Activated CD8-positive, alpha-beta memory T cell treated with anti-CD3 and anti-CD28 coated beads, Interleukin-2, amount 50 U/mL, for 48 hours (primary cell): ENCODE measurements around the gene NF1.
"Not testable (repeated sequence)": the region's sequence is repeated elsewhere in the genome, so short reads cannot be mapped to it uniquely, and the experiment has no call there.

ENCODE experiments used
- DNase-seq: peaks from one replicate; pipeline ENCODE4 v3.0.0-alpha.2; 2020

NF1 gene

DNA sequence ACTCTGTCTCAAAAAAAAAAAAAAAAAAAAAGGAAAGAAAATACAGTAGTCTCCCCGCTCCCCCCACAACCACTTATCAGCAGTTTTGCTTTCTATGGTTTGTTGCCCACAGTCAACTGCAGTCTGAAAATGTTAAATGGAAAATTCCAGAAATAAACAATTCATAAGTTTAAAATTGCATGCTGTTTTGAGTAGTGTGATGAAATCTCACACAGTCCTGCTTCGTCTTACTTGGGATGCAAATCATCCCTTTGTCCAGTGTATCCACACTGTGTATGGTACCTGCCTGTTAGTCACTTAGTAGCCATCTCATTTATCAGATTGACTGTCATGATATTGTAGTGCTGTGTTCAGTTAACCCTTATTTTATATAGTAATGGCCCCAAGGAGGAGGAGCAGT, 41.5 kb downstream of the NF1 start:
- no peak for DNase-seq

DNA sequence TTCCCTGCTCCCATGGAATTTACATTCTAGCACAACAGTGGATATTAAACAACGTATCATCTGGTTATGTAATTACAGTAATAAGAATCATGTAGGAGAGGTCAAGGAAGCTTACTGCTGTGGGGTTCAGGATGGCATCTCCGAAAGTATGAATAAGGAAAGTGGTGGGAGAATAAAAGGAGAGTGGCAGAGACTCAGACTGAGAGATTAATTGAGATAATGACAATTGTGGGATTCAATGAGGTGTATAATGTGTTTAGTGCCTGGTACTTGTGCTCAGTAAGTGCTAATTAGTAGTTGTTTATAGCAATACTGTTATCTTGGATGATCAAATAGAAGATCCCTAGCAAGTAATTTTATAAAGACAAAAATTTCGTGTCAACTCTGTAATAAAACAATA, 45.3 kb downstream of the NF1 start:
- DNase-seq = no peak

DNA sequence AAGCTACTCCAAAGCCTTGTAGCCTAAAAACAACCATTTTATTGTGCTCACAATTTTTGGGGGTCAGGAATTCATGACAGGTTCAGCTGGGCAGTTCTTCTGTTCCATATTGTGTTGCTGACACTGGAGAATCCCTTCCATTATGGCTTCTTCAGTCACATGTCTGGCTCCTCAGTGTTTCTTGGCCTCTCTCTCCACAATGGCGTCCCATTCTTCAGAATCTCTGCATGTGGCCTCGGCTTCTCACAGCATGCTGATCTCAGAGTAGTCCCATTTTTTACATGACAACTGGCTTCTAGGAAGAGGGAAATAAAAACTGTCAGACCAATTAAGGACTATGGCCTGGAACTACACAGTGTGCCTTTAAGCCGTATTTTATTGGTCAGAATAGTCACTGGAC, 49.7 kb downstream of the NF1 start:
- DNase-seq = no peak

DNA sequence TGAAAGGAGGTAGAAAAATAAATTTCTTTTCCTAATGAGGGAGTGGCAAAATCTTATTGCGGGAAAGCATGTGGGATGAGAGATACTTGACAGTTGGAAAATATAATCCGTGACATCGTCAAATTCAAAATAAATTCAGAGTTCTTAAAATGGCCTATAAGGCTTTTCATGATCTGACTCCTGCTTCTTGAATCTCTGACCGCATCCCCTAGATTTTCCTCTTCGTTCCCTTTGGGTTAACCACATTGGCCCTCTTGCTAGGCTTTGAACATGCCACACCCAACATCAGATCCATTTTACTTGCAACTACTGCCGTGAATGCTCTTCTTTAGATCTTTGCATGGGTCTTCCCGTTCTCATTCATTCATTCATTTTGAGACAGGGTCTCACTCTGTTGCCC, 50.1 kb downstream of the NF1 start:
- no peak for DNase-seq

DNA sequence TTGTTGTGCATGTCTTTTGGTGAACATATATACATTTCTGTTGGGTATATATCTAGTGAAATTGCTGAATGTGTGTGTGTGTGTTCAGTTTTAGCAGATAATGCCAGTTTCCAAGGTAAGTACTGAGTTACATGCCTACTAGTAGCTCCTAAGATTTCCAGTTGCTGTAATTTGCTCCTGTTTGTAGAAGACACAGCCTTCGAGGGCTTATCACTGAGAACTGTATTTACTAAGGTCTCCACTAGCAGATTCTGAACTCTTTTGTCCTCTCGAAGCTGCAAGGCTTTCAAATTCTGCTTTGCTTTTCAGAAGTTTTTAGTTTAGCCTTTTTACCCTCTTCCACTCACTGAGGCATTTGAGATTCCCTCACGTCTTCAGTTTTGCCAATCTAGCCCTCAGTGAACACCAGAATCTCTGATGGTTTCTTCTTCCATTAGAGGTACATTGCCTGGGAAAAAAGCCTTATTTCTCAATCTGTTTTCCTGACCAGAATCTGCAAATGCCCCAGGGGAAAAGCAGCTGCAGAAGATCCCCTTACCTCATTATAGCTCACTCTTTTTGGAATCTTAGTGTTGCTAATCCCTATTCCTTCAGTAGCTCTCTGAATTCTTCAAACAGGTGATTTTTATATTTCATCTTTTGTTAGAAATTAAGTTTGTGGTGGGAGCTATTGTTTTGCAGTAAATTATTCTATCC, 52.9 kb downstream of the NF1 start:
- no peak for DNase-seq

GRCh38 chr17:31148205-31148604, 53.4 kb downstream of the NF1 start:
- no peak for DNase-seq

- DNase-seq = no peak
These were observed 57.5 kb downstream of the NF1 start for GRCh38 chr17:31152271-31152670.

GRCh38 chr17:31155208-31155810, 60.5 kb downstream of the NF1 start:
- DNase-seq = no peak

DNA sequence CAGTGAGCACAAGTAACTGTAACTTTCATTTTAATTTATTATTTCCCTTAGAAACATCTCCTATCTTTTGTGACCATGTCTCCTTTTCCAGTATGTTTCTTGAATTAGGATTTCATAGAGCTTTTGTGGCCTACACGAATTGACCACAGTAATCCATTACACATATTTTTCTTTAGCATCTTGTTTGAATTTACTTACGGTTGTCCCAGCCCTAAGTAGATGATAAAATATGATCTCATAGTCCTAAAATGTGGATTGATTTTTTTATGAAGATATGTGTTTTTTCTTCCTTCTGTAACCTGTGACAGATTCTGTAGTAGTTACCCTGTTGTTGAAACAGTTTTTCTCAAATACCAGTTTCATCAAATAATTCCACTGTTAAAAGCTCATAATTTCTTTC, 61.5 kb downstream of the NF1 start:
- no peak for DNase-seq

GRCh38 chr17:31156864-31157263, 62.1 kb downstream of the NF1 start:
- DNase-seq = not testable (repeated sequence)

- no peak for DNase-seq
These were observed 64.1 kb downstream of the NF1 start for GRCh38 chr17:31158746-31159377.

DNA sequence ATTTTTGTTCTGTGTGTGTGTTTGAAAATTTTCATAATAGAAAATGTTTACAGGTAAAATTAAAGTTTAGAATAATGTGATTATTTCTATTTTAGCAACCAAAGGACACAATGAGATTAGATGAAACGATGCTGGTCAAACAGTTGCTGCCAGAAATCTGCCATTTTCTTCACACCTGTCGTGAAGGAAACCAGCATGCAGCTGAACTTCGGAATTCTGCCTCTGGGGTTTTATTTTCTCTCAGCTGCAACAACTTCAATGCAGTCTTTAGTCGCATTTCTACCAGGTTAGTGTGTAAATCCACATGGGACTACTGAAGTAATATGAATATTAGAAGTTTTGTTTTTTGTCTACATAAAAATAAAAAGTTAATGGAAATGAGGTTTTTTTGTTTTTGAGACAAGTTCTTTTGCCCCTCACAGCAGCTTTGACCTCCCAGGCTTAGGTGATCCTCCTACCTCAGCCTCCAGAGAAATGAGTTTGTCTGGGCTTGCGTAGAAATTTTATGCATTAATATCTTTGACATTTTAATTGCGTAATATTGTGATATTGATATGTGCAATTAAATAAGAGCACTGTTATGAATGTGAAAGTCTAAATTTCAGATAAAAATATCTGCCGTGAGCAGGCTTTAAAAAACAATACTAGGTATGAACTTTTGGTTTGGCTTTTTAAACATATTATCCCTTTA, 68.5 kb downstream of the NF1 start:
- DNase-seq = no peak

- DNase-seq = no peak
These were observed 72.3 kb downstream of the NF1 start for GRCh38 chr17:31167111-31167510.

- no peak for DNase-seq
These were observed 76.9 kb downstream of the NF1 start for GRCh38 chr17:31171701-31172100.

- no peak for DNase-seq
These were observed 77.6 kb downstream of the NF1 start for GRCh38 chr17:31172388-31172787.

DNA sequence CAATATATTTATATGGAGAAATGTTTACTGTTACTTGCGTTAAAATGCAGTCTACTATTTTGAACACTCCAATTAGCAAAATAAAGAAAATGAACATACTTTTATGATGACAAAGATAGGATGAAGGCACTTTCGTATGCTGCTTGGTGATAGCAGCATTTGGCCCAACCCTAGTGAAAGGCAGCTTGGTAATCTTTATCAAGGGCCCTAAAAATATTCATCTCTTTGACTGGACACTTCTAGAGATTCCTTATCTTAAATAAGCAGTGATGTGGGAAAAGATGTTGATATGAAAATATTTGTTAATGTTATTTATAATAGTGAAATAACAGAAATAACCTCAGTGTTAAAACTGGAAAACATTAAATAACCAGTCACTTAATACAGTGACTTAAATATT, 79.4 kb downstream of the NF1 start:
- DNase-seq = no peak

DNA sequence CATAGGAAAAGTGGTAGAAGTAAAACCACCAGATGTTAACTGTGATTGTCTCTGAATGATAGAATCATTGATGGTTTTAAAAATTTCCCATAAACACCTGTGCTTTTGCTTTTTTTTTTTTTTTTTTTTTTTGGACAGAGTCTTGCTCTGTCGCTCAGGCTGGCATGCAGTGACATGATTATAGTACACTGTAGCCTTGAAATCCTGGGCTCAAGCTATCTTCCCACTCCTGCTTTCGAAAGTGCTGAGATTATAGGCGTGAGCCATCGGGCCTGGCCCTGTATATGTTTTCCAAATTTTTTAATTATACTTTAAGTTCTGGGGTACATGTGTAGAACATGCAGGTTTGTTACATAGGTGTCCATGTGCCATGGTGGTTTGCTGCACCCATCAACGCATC, 80.5 kb downstream of the NF1 start:
- DNase-seq = no peak

DNA sequence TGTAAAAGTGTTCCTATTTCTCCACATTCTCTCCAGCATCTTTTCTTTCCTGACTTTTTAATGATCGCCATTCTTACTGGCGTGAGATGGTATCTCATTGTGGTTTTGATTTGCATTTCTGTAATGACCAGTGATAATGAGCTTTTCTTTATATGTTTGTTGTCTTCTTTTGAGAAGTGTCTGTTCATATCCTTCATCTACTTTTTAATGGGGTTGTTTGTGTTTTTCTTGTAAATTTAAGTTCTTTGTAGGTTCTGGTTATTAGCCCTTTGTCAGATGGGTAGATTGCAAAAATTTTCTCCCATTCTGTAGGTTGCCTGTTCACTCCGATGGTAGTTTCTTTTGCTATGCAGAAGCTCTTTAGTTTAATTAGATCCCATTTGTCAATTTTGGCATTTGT, 81.4 kb downstream of the NF1 start:
- DNase-seq = not testable (repeated sequence)

- not testable (repeated sequence) for DNase-seq
These were observed 84.2 kb downstream of the NF1 start for GRCh38 chr17:31178951-31179350.

DNA sequence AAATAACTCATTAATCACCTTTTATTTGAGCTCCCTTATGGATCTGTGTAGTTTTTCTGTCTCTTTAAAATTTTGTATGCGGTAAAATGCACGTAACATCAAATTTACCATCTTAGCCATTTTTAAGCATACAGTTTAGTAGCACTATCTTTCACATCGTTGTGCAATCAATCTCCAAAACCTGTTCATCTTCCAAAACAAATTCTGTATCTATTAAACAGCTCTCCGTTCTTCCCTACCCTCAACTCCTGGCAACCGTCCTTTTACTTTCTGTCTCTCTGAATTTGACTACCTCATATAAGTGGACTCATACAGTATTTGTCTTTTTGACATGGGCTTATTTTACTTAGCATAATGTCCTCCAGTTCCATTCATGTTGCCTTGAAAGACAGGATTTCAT, 100.5 kb downstream of the NF1 start:
- no peak for DNase-seq

DNA sequence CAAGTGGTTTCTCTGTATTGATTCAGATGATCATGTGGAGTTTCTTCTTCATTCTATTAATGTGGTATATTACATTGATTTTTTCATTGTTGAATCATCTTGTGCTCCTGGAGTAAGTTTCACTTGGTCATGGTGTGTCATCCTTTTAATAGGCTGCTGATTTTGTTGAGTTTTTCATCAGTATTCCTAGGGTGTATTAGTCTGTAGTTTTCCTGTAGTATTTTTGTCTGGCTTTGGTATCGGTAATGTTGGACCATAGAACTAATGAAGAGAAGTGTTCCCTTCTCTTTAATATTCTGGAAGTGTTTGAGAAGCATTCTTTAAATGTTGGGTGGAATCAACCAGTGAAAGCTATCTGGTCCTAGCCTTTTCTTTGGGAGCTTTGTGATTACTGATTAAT, 103.2 kb downstream of the NF1 start:
- DNase-seq = no peak

DNA sequence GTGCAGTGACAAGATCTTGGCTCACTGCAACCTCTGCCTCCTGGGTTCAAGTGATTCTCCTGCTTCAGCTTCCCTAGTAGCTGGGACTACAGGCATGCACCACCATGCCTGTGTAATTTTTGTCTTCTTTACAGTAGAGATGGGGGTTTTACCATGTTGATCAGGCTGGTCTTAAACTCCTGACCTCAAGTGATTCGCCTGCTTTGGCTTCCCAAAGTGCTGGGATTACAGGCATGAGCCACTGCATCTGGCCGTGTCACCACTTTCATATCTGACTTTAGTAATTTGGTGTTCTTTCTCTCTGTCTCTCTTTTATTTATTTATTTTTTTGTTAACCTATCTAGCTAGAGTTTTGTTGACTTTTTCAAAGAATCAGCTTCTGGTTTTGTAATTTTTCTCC, 103.9 kb downstream of the NF1 start:
- not testable (repeated sequence) for DNase-seq

GRCh38 chr17:31200287-31200686, 105.5 kb downstream of the NF1 start:
- DNase-seq = no peak

DNA sequence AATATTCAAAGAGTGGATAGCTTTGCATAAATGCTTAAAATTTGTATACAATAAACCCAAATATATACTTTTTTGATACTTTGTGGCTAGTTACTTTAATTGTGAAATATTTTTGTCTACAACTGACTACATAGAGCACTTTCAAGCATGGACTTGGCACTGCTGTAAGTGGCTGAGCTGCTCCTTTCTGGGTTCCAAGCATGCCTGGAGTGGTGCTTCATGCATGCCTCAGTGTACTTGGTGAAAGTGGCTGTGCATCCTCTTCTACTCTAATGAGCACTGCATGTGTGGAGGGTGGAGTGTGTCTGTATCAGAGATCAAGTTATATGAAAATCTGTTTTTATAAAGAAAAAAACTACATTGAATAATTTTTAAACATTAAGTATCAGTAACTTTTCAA, 108.2 kb downstream of the NF1 start:
- DNase-seq = no peak
